HCT116 (cell line): ENCODE data around the gene TM9SF1. TPM values are rescaled to one million over a fixed set of nuclear protein-coding genes. Genes with fewer than 3 reads are reported as not detected.

ENCODE experiments used
- ATAC-seq: fragments of 200-7000 bp; cut with Tn5 transposase; 2 replicates; pipeline ENCODE4 v1.9.1; 2020; ENCODE audit warnings: mild to moderate bottlenecking, moderate library complexity
- BruUV-seq: library from RNA; stranded (reverse); fragments of 400-500 nt; replicated peaks from 2 replicates; lab custom pipeline; 2021; lab: Mats Ljungman, UMichigan
- CTCF ChIA-PET: fragments of 300-600 bp; sonication (Branson Sonifier 250); formaldehyde crosslinking; loops from one replicate; lab custom pipeline; 2021; ENCODE audit warnings: antibody characterized with exemption; lab: Charles Lee
- POLR2A ChIA-PET: fragments of 300-600, 350-600 bp; sonication (Branson Sonifier 250); formaldehyde crosslinking; loops from one replicate; lab custom pipeline; 2021; ENCODE audit warnings: antibody characterized with exemption; lab: Charles Lee
- RAD21 ChIA-PET, 2 experiments: fragments of 300-600 bp; sonication (Branson Sonifier 250); formaldehyde crosslinking; loops; one replicate each; lab custom pipeline; 2023; ENCODE audit warnings: low total read pairs in 2 of 2; ENCODE audit not compliant: uncharacterized antibody in 2 of 2, unreplicated experiment in 2 of 2, low non-redundant PET in 1 of 2; lab: Charles Lee
- DNase-seq: peaks from one replicate; pipeline ENCODE4 v3.0.0-alpha.2; 2010; ENCODE audit warnings: low read depth, low spot score
- H2AFZ ChIP-seq: fragments of 200-600 bp; shearing (Covaris generic), sonication (generic); 2 replicates; pipeline ENCODE4 v1.6.1; 2017; ENCODE audit warnings: low read depth, mixed run types, mixed read lengths, antibody characterized with exemption, low read length; ENCODE audit not compliant: poor library complexity, severe bottlenecking
- H3K27ac ChIP-seq: 2 replicates; pipeline ENCODE4 v1.5.1; 2012; ENCODE audit warnings: low read depth, low read length
- H3K27me3 ChIP-seq: fragments of 200-600 bp; sonication (generic); 2 replicates; pipeline ENCODE4 v1.6.1; 2016; ENCODE audit warnings: mixed run types, low read length, mixed read lengths; ENCODE audit not compliant: insufficient read depth
- H3K36me3 ChIP-seq, 2 experiments: fragments of 200-500 bp in 1 of 2; fragments of 200-600 bp in 1 of 2; sonication (Bioruptor generic) in 1 of 2; sonication (generic) in 1 of 2; 2 replicates each; pipeline versions ENCODE4 v1.5.1 to v1.6.1; 2014 to 2016; ENCODE audit warnings: low read length in 2 of 2, inconsistent platforms in 1 of 2, mixed read lengths in 1 of 2, mixed run types in 1 of 2; ENCODE audit not compliant: insufficient read depth in 2 of 2, control insufficient read depth in 1 of 2
- H3K4me1 ChIP-seq, 2 experiments: fragments of 200-600 bp in 1 of 2; sonication (generic) in 1 of 2; 2 replicates each; pipeline versions ENCODE4 v1.5.1 to v1.6.1; 2012 to 2017; ENCODE audit warnings: low read length in 2 of 2, inconsistent platforms in 1 of 2, mild to moderate bottlenecking in 1 of 2, mixed read lengths in 1 of 2, mixed run types in 1 of 2, moderate library complexity in 1 of 2; ENCODE audit not compliant: insufficient read depth in 2 of 2, control insufficient read depth in 1 of 2
- H3K4me2 ChIP-seq: fragments of 200-600 bp; sonication (generic); 2 replicates; pipeline ENCODE4 v1.6.1; 2017; ENCODE audit warnings: mixed run types, low read length, mixed read lengths
- H3K4me3 ChIP-seq, 2 experiments: fragments of 200-600 bp in 1 of 2; sonication (generic) in 1 of 2; replicated peaks in 1 of 2; 2 replicates each; pipeline ENCODE4 v1.5.1; 2011 to 2016; ENCODE audit warnings: low read length in 2 of 2, control low read depth in 1 of 2, low read depth in 1 of 2, mild to moderate bottlenecking in 1 of 2, mixed read lengths in 1 of 2, mixed run types in 1 of 2
- H3K79me2 ChIP-seq: fragments of 200-600 bp; sonication (generic); 2 replicates; pipeline ENCODE4 v1.6.1; 2017; ENCODE audit warnings: mild to moderate bottlenecking, mixed run types, low read length, moderate library complexity, mixed read lengths; ENCODE audit not compliant: insufficient read depth
- H3K9ac ChIP-seq: fragments of 200-600 bp; sonication (generic); 2 replicates; pipeline ENCODE4 v1.6.1; 2016; ENCODE audit warnings: low read length, mixed read lengths
- H3K9me2 ChIP-seq: fragments of 200-600 bp; sonication (generic), shearing (Covaris generic); 2 replicates; pipeline ENCODE4 v1.6.1; 2017; ENCODE audit warnings: mixed run types, mild to moderate bottlenecking, moderate library complexity; ENCODE audit not compliant: insufficient read depth
- H3K9me3 ChIP-seq, 2 experiments: fragments of 200-500 bp in 1 of 2; fragments of 200-600 bp in 1 of 2; sonication (Bioruptor generic) in 1 of 2; sonication (generic) in 1 of 2; 2 replicates each; pipeline ENCODE4 v1.6.1; 2014 to 2017; ENCODE audit warnings: low read length in 2 of 2, mixed read lengths in 2 of 2, inconsistent platforms in 1 of 2, low read depth in 1 of 2, mild to moderate bottlenecking in 1 of 2, mixed run types in 1 of 2, moderate library complexity in 1 of 2; ENCODE audit not compliant: control insufficient read depth in 1 of 2, insufficient read depth in 1 of 2
- H4K20me1 ChIP-seq: fragments of 200-600 bp; sonication (generic), shearing (Covaris generic); 2 replicates; pipeline ENCODE4 v1.6.1; 2017; ENCODE audit warnings: mixed run types, mild to moderate bottlenecking, moderate library complexity; ENCODE audit not compliant: insufficient read depth
- CBX3 ChIP-seq: IDR thresholded peaks from 2 replicates; pipeline ENCODE4 v1.6.1; 2012; ENCODE audit warnings: low read depth
- ELF1 ChIP-seq: IDR thresholded peaks from 2 replicates; pipeline ENCODE4 v1.6.1; 2012; ENCODE audit warnings: low read depth, borderline replicate concordance
- EZH2 ChIP-seq: fragments of 200-600 bp; sonication (generic); IDR thresholded peaks from 2 replicates; pipeline ENCODE4 v1.6.1; 2017; ENCODE audit warnings: antibody characterized with exemption, mixed run types
- FOSL1 ChIP-seq: IDR thresholded peaks from 2 replicates; pipeline ENCODE4 v1.6.1; 2012; ENCODE audit warnings: low read depth
- POLR2A ChIP-seq: IDR thresholded peaks from 2 replicates; pipeline ENCODE4 v1.7.0; 2011; ENCODE audit warnings: borderline replicate concordance; ENCODE audit not compliant: insufficient read depth, insufficient read length; ENCODE audit errors: extremely low read depth
- POLR2AphosphoS5 ChIP-seq: IDR thresholded peaks from 2 replicates; pipeline ENCODE4 v1.6.1; 2011; ENCODE audit warnings: mild to moderate bottlenecking, low read depth, low read length, moderate library complexity
- RAD21 ChIP-seq: IDR thresholded peaks from 2 replicates; pipeline ENCODE4 v1.6.1; 2012; ENCODE audit warnings: low read depth, mild to moderate bottlenecking
- SIN3A ChIP-seq: IDR thresholded peaks from 2 replicates; pipeline ENCODE4 v1.6.1; 2012; ENCODE audit warnings: low read depth
- TCF7L2 ChIP-seq: IDR thresholded peaks from 2 replicates; pipeline ENCODE4 v1.7.0; 2011; ENCODE audit warnings: borderline replicate concordance, inconsistent platforms; ENCODE audit not compliant: insufficient read depth, insufficient read length; ENCODE audit errors: extremely low read depth
- YY1 ChIP-seq: IDR thresholded peaks from 2 replicates; pipeline ENCODE4 v1.6.1; 2011; ENCODE audit warnings: low read length, low read depth, moderate library complexity, mild to moderate bottlenecking; ENCODE audit not compliant: insufficient replicate concordance; ENCODE audit errors: extremely low read depth
- ZNF274 ChIP-seq: fragments of 200-500 bp; sonication (Bioruptor generic); IDR thresholded peaks from 2 replicates; pipeline ENCODE4 v1.6.1; 2014; ENCODE audit warnings: mild to moderate bottlenecking, low read depth, low read length, inconsistent platforms
- intact Hi-C: fragments of 100-400 bp; cut with micrococcal nuclease; formaldehyde crosslinking; loops from 2 replicates; pipeline ENCODE4 v1.10.0; 2022
- total RNA-seq: library from RNA; stranded (reverse); gene quantifications from one replicate; pipeline ENCODE4 v1.2.1, GENCODE V29; 2021; ENCODE audit not compliant: unreplicated experiment

Gene TM9SF1
- total RNA-seq, 1 experiment from 2014 or later: 35.2 TPM

DNA sequence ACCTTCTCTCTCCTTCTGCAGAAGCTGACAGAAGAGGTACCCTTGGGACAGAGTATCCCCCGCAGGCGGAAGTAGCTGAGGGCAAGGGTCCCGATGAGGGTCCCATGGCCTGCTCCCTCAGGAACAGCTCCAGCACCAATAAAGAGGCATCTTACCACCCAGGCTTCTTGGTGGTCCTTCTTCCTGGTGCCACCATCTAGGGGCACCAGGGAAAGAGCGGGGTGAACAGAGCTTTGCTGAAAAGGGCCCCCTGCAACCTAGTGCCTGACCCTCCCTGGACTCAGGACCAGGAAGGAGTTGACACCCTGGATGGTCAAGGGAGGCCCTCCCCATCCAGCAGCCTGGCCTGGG lies 34.8 kb downstream of the TM9SF1 start:
- Histone ChIP-seq H3K36me3 (peaks cover 26 to 41% of the 10 kb centered on the region in 2 experiments; a peak in 3 of 4 replicates), H4K20me1 (no peaks in the 10 kb centered on the region), H3K9me3 (no peaks in the 10 kb centered on the region), H3K27me3 (no peaks in the 10 kb centered on the region), H3K4me2 (peak overlapping the region; percentile 87), H3K9ac (no peak overlapping the region), H3K27ac (peak overlapping the region; percentile 84), H3K4me1 (peaks cover 15 to 21% of the 10 kb centered on the region in 2 experiments), H2AFZ (no peak overlapping the region), H3K9me2 (no peaks in the 10 kb centered on the region), H3K4me3 (no peak overlapping the region), H3K79me2 (no peaks in the 10 kb centered on the region)
- ATAC-seq: no peak
- CTCF ChIA-PET: interaction anchor here (1.0 to 3.2 kb wide), 17 partner anchors 9 to 137 kb away, joined by 3 to 20 read pairs (median 4); partner anchors contain the start of genes CHMP4A, DCAF11, EMC9 and NRL
- intact Hi-C loops: loop anchor here (2.0 kb wide), 1 partner anchor 46 kb away; the partner anchor contains the start of genes DCAF11 and NRL
- DNase-seq: no peak
- BruUV-seq: no TSS peak
- POLR2A ChIA-PET: interaction anchor here (1.0 to 3.1 kb wide), 9 partner anchors 13 to 102 kb away, joined by 3 to 18 read pairs (median 4); partner anchors contain the start of genes DCAF11, EMC9, NRL and PCK2
- RAD21 ChIA-PET: interaction anchor here (1.0 to 1.1 kb wide), 2 partner anchors 14 to 103 kb away, joined by 3 read pairs; partner anchors contain the start of genes PSME2 (in 1 of the 2) and RNF31 (in 1 of the 2)
- TF ChIP-seq RAD21: no peak
- no peak for TF ChIP-seq CBX3
- no peak for TF ChIP-seq TCF7L2
- no peak for TF ChIP-seq YY1
- no peak for TF ChIP-seq POLR2A
- TF ChIP-seq POLR2AphosphoS5: no peak
- TF ChIP-seq ELF1: no peak
- no peak for TF ChIP-seq ZNF274
- TF ChIP-seq EZH2: no peak
- no peak for TF ChIP-seq FOSL1
- no peak for TF ChIP-seq SIN3A
